Osteocyte (in vitro differentiated cells): ENCODE results near the gene COL2A1. TPM values are rescaled to one million over a fixed set of nuclear protein-coding genes. Genes with fewer than 3 reads are reported as not detected.

Experiments used
- DNase-seq: peaks from one replicate; pipeline ENCODE4 v3.0.0; 2021; ENCODE audit warnings: mixed read lengths; ENCODE audit not compliant: unreplicated experiment; ENCODE audit errors: extremely low spot score
- H3K27ac Mint-ChIP-seq: one replicate; pipeline ENCODE4 v1.8.0; 2021; ENCODE audit warnings: mild to moderate bottlenecking, mixed read lengths; ENCODE audit not compliant: unreplicated experiment
- H3K27me3 Mint-ChIP-seq: one replicate; pipeline ENCODE4 v1.8.0; 2021; ENCODE audit warnings: mixed read lengths; ENCODE audit not compliant: unreplicated experiment
- H3K36me3 Mint-ChIP-seq: one replicate; pipeline ENCODE4 v1.8.0; 2021; ENCODE audit warnings: mixed read lengths; ENCODE audit not compliant: unreplicated experiment
- H3K4me1 Mint-ChIP-seq: one replicate; pipeline ENCODE4 v1.8.0; 2021; ENCODE audit warnings: mixed read lengths; ENCODE audit not compliant: unreplicated experiment
- H3K4me3 Mint-ChIP-seq: one replicate; pipeline ENCODE4 v1.8.0; 2021; ENCODE audit warnings: mild to moderate bottlenecking, moderate library complexity, mixed read lengths; ENCODE audit not compliant: unreplicated experiment
- H3K9me3 Mint-ChIP-seq: one replicate; pipeline ENCODE4 v1.8.0; 2021; ENCODE audit warnings: mixed read lengths; ENCODE audit not compliant: unreplicated experiment
- total RNA-seq: library from RNA; stranded (reverse); gene quantifications from 2 replicates; pipeline ENCODE4 v1.2.1, GENCODE V29; 2021
- TF ChIP-seq, protein P1 (sequence below): fragments of 200-600 bp; sonication (generic); IDR thresholded peaks from 2 replicates; pipeline ENCODE4 v1.5.0; 2021; ENCODE audit warnings: antibody characterized with exemption, mild to moderate bottlenecking, moderate library complexity

COL2A1 gene
- total RNA-seq, 1 donor from 2014 or later = 0.70 TPM

DNA sequence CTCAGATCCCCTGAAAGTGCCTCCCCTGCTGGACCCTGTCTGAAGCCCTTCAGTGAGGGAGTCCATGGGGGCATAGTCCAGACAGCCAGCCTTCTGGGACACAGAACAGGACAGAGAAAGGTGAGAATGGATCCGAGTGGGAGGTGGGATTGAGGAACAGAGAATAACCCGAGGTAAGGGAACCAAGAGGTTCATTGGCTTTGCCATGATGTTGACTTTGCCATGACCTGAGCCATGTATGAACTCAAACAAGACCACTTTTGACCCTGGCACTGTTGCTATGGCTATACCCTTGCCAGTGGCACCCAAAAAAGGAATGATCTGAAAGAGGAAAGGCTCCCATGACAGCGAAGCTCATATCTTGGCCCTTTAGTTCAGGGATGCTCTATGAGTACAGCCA lies 76.9 kb downstream of the COL2A1 start:
- H3K36me3 Mint-ChIP-seq = no peaks in the 10 kb centered on the region
- TF ChIP-seq, protein P1, sequence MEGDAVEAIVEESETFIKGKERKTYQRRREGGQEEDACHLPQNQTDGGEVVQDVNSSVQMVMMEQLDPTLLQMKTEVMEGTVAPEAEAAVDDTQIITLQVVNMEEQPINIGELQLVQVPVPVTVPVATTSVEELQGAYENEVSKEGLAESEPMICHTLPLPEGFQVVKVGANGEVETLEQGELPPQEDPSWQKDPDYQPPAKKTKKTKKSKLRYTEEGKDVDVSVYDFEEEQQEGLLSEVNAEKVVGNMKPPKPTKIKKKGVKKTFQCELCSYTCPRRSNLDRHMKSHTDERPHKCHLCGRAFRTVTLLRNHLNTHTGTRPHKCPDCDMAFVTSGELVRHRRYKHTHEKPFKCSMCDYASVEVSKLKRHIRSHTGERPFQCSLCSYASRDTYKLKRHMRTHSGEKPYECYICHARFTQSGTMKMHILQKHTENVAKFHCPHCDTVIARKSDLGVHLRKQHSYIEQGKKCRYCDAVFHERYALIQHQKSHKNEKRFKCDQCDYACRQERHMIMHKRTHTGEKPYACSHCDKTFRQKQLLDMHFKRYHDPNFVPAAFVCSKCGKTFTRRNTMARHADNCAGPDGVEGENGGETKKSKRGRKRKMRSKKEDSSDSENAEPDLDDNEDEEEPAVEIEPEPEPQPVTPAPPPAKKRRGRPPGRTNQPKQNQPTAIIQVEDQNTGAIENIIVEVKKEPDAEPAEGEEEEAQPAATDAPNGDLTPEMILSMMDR = no peak
- DNase-seq = peak; percentile 54
- H3K9me3 Mint-ChIP-seq = no peaks in the 10 kb centered on the region
- H3K4me1 Mint-ChIP-seq = no peaks in the 10 kb centered on the region
- peaks cover 46% of the 10 kb centered on the region for H3K27me3 Mint-ChIP-seq
- no peak overlapping the region for H3K27ac Mint-ChIP-seq
- H3K4me3 Mint-ChIP-seq = no peak overlapping the region

Other genes with a start within 250 kb of the COL2A1 start
- 1.2 and 1.9 TPM in 2 replicates for gene RAPGEF3, start 245.6 kb downstream of the COL2A1 start, total RNA-seq
- gene SLC48A1, start 231.2 kb downstream of the COL2A1 start, total RNA-seq = 21.2 and 21.6 TPM in 2 replicates
- gene HDAC7, start 184.6 kb downstream of the COL2A1 start, total RNA-seq = 114 and 120 TPM in 2 replicates
- 1.9 and 2.7 TPM in 2 replicates for gene VDR, start 99.5 kb downstream of the COL2A1 start, total RNA-seq
- gene TMEM106C, start 40.9 kb downstream of the COL2A1 start, total RNA-seq = 53.2 and 60.9 TPM in 2 replicates
- gene SENP1, start 101.6 kb upstream of the COL2A1 start, total RNA-seq = 19.4 and 25.6 TPM in 2 replicates
- gene PFKM, start 114.9 kb upstream of the COL2A1 start, total RNA-seq = 78.0 and 81.5 TPM in 2 replicates
- 34.4 and 36.1 TPM in 2 replicates for gene ASB8, start 153.0 kb upstream of the COL2A1 start, total RNA-seq
- gene CCDC184, start 179.2 kb upstream of the COL2A1 start, total RNA-seq = 0.29 and 0.32 TPM in 2 replicates
- not detected in 2 replicates for gene OR10AD1, start 198.8 kb upstream of the COL2A1 start, total RNA-seq